Duodenal mucosa (tissue), 2 donors: ENCODE measurements around the gene CNDP2.

Experiments
- H3K27ac ChIP-seq: one replicate; pipeline ENCODE4 v1.7.0; 2013; ENCODE audit warnings: low read depth, low read length
- H3K27me3 ChIP-seq, 2 donors: one replicate each; pipeline ENCODE4 v1.7.0; 2013; ENCODE audit warnings: low read length in 2 of 2, control low read depth in 1 of 2; ENCODE audit not compliant: insufficient read depth in 2 of 2, control insufficient read depth in 1 of 2
- H3K36me3 ChIP-seq, 2 donors: one replicate each; pipeline ENCODE4 v1.7.0; 2013; ENCODE audit warnings: low read length in 2 of 2, control low read depth in 1 of 2; ENCODE audit not compliant: insufficient read depth in 2 of 2, control insufficient read depth in 1 of 2
- H3K4me1 ChIP-seq, 2 donors: one replicate each; pipeline ENCODE4 v1.7.0; 2013; ENCODE audit warnings: low read length in 2 of 2, control low read depth in 1 of 2; ENCODE audit not compliant: insufficient read depth in 2 of 2, control insufficient read depth in 1 of 2
- H3K4me3 ChIP-seq, 2 donors: one replicate each; pipeline ENCODE4 v1.7.0; 2013; ENCODE audit warnings: low read length in 2 of 2, low read depth in 1 of 2
- H3K9ac ChIP-seq, 2 donors: one replicate each; pipeline ENCODE4 v1.7.0; 2013; ENCODE audit warnings: low read length in 2 of 2, low read depth in 1 of 2
- H3K9me3 ChIP-seq, 2 donors: one replicate each; pipeline ENCODE4 v1.7.0; 2013; ENCODE audit warnings: low read length in 2 of 2, control low read depth in 1 of 2; ENCODE audit not compliant: control insufficient read depth in 1 of 2

The CNDP2 gene

DNA sequence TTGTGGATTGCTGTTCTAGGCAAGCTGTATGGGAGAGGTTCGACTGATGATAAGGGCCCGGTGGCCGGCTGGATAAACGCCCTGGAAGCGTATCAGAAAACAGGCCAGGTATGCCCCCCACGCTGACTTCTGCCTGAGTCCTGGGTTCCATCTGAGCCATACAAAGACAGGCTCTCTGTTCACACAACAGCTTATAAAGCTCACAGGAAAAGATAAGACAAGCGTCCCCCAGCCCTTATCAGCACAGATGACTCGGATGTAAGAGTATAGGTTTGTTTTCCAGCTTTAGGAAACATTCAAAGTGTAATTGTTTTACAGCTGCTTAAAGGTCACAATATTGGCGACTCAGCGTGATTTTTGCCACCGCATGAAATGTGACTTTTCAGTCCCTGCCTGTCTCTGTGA is 12.7 kb downstream of the CNDP2 start:
- H3K36me3 ChIP-seq: peaks cover 54 to 85% of the 10 kb centered on the region in 2 donors

DNA sequence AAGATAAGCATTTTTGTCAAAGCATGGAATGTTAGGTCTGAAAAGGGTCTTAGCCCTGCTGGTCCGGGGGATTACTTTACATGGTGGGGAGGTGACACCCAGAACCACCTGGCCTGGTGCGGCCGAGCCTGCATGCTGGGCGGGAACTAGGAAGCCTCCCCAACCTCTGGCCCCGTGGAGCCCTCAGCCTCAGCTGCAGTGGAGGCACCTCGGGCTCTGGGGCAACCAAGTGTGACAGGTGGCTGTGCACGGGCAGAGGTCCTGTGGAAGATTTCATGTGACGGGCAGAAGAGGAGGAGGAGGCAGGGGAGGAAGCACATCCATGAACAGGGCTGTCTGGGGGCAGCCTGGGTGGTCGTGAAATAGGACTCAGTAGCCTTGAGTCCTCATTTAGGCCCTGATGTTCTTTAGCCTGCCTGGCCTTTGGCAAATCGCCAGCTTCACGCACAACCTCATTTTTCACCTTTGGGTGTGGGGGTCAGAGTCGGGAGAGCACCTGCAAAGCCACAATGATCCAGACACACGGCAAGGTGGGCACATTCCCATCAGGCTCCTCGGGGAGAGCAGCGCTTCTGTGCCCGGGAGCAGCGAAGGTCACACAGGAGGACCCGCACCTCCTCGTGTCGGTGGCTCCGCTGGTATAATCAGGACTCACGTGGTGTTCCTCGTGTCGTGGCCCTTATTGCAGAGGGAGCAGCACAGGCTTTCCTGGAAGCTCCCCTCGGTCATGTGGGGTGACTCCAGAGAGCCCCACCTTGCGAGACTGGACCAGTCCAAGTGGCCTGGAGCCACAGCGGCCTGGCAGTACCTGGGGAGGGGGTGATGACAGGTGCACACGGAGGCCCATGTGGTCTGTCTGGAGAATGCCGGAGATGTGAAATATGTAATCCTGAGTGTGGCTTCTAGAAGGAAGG is 13.9 kb downstream of the CNDP2 start:
- H3K9me3 ChIP-seq: no peaks in the 10 kb centered on the region
- H3K4me1 ChIP-seq: peaks cover 25 to 31% of the 10 kb centered on the region in 2 donors
- H3K4me3 ChIP-seq: no peak overlapping the region
- H3K27ac ChIP-seq: no peak overlapping the region
- H3K27me3 ChIP-seq: no peaks in the 10 kb centered on the region
- H3K9ac ChIP-seq: no peak overlapping the region
- H3K36me3 ChIP-seq: peaks cover 57 to 86% of the 10 kb centered on the region in 2 donors

More for the DNA sequence above, 12.7 kb downstream of the CNDP2 start:
- H3K4me1 ChIP-seq: peaks cover 25 to 32% of the 10 kb centered on the region in 2 donors
- H3K9me3 ChIP-seq: no peaks in the 10 kb centered on the region
- no peak overlapping the region for H3K27ac ChIP-seq
- no peak overlapping the region for H3K9ac ChIP-seq
- H3K4me3 ChIP-seq: no peak overlapping the region
- H3K27me3 ChIP-seq: no peaks in the 10 kb centered on the region

DNA sequence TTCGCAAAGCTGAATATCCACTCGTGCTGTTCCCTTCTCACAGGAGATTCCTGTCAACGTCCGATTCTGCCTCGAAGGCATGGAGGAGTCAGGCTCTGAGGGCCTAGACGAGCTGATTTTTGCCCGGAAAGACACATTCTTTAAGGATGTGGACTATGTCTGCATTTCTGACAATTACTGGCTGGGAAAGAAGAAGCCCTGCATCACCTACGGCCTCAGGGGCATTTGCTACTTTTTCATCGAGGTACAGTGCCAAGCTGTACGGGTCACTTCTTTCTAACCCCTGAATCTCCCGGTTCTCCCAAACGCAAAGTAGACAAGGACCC is 14.6 kb downstream of the CNDP2 start:
- peaks cover 28 to 29% of the 10 kb centered on the region in 2 donors for H3K4me1 ChIP-seq
- H3K27ac ChIP-seq: no peak overlapping the region
- no peaks in the 10 kb centered on the region for H3K9me3 ChIP-seq
- peaks cover 60 to 90% of the 10 kb centered on the region in 2 donors for H3K36me3 ChIP-seq
- H3K9ac ChIP-seq: no peak overlapping the region
- H3K4me3 ChIP-seq: no peak overlapping the region
- no peaks in the 10 kb centered on the region for H3K27me3 ChIP-seq

DNA sequence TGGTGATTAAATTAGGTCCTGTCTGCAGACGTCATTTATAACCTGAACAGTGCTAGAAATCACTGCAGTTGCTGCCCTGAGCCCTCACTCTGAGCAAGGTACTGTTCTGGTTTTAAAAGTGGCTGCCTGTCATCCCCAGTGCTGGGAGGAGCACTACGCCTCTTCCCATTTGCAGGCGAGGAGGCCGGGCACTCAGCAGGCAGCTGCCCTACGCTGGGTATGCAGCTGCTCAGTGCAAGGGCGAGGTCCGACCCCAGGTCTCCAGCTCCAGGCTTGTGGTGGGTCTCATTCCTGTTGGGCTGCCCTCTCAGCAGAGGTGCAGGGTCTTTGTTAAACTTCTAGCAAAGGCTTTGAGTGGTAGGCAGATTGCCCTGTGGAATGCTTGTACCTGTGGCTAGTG is 15.7 kb downstream of the CNDP2 start:
- no peak overlapping the region for H3K9ac ChIP-seq

DNA sequence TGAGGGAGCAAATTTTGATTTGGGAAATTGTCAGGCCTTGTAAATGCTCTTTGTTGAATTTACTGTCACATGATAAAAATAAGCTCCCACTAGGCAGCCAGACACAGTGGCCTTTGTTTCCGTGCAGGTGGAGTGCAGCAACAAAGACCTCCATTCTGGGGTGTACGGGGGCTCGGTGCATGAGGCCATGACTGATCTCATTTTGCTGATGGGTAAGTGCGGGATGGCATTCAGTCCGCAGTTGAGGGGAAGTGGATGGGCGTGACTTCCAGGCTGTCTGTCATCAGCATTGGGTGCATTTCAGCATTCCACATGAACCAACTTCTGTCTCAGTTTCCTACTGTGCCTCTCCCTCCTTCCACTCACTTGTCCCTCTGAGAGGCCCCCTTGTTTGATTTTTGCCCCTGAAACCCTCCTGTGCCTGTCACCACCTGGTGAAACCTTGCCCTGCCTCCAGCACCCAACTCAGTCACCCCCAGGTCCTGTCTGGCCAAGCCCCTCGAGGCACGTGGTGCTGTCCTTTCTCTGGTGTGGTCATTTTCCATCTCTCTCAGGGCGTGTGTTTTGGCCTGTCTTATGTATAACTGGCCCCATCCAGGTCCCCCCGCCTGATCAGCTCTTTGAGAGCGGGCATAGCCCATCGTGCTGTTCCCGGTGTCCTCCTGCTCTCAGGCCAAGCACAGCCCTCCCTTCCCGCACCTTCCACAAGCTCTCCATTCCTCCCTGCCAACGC is 16.3 kb downstream of the CNDP2 start:
- peaks cover 62 to 91% of the 10 kb centered on the region in 2 donors for H3K36me3 ChIP-seq
- peaks cover 37 to 39% of the 10 kb centered on the region in 2 donors for H3K4me1 ChIP-seq
- H3K27me3 ChIP-seq: no peaks in the 10 kb centered on the region
- H3K9me3 ChIP-seq: no peaks in the 10 kb centered on the region
- H3K27ac ChIP-seq: no peak overlapping the region
- no peak overlapping the region for H3K4me3 ChIP-seq
- no peak overlapping the region for H3K9ac ChIP-seq

More for the DNA sequence above, 15.7 kb downstream of the CNDP2 start:
- no peaks in the 10 kb centered on the region for H3K9me3 ChIP-seq
- no peak overlapping the region for H3K27ac ChIP-seq
- H3K4me3 ChIP-seq: no peak overlapping the region
- H3K27me3 ChIP-seq: no peaks in the 10 kb centered on the region
- peaks cover 37 to 39% of the 10 kb centered on the region in 2 donors for H3K4me1 ChIP-seq
- H3K36me3 ChIP-seq: peaks cover 67 to 93% of the 10 kb centered on the region in 2 donors

DNA sequence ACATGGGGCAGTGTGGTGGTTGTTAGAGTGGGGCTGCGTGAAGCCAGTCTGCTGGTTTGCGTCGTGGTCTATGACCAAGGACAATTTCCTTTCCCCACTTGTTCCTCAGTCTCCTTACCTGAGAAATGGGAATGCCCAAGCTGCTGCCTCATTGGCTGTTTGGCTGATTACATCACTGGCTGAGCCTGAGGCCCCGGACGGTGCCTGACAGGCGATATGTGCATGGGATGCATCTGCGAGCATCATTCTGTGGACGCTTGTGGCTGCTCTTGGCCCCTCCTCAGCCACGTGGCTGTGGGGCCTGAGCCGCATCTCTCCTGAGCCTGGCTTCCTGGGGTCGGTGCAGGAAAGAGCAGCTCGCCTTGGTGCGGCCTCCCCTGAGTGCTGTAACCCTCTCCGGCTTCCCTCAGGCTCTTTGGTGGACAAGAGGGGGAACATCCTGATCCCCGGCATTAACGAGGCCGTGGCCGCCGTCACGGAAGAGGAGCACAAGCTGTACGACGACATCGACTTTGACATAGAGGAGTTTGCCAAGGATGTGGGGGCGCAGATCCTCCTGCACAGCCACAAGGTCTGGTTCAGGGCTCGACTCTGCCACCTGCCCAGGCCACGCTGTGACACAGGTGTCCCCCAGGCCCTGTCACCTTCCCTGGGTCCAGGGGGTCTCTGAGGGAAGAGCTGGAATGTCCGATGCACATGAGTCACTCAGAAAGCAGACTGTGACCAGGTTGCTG is 17.2 kb downstream of the CNDP2 start:
- Histone ChIP-seq H3K36me3 (peaks cover 58 to 87% of the 10 kb centered on the region in 2 donors), H3K4me3 (no peak overlapping the region), H3K27ac (no peak overlapping the region), H3K4me1 (peaks cover 32 to 33% of the 10 kb centered on the region in 2 donors), H3K9ac (no peak overlapping the region), H3K9me3 (no peaks in the 10 kb centered on the region), H3K27me3 (no peaks in the 10 kb centered on the region)

DNA sequence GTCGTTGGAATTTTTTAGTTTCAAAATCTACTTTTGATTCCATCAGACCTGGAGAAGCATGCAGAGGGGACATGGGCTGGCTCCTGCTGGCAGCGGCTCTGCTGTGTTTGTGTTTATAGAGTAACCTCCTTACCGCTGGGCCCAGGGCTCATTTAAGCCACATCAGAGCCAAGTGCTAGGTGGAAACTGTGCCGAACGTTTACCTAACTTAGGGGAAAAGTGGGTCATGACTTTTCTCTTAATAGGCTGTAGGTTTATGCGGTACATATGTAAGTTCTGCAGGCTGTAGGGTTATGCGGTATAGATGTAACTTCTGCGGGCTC is 17.7 kb downstream of the CNDP2 start:
- peaks cover 26 to 28% of the 10 kb centered on the region in 2 donors for H3K4me1 ChIP-seq
- H3K27me3 ChIP-seq: no peaks in the 10 kb centered on the region
- H3K36me3 ChIP-seq: peaks cover 61 to 90% of the 10 kb centered on the region in 2 donors
- no peak overlapping the region for H3K4me3 ChIP-seq
- H3K9ac ChIP-seq: no peak overlapping the region
- no peak overlapping the region for H3K27ac ChIP-seq
- no peaks in the 10 kb centered on the region for H3K9me3 ChIP-seq

DNA sequence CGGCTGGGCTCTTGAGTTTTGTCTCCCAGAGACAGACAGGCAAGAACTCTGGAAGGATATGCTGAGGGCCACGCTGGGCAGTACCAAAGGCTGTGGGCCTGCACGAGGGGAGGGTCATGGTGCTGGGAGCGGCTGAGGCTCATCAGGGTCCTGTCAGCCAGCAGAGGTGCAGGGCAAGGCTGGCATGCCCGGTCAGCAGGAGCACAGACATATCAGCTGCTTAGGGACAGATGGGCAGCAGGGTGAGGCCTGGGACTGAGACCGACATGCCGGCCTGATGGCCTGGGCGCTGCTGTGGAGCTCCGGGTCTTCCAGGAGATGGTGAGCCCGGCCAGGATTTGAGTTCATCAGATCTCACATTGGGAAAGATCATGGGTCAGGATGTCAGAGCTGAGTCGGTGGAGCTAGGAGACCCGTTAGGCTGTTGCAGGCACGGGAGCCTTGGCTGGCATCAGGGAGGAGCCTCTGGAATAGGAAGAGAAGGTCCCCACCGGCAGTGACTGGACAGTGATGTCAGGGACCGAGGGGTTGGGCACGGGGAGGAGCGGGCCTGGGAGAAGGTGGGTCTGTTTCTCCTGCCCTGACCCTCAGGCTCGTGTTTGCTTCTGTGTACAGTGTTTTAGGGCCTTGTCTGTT is 18.8 kb downstream of the CNDP2 start:
- Histone ChIP-seq H3K27me3 (no peaks in the 10 kb centered on the region), H3K9ac (no peak overlapping the region), H3K27ac (no peak overlapping the region), H3K36me3 (peaks cover 64 to 90% of the 10 kb centered on the region in 2 donors), H3K4me1 (peaks cover 21 to 23% of the 10 kb centered on the region in 2 donors), H3K4me3 (no peak overlapping the region), H3K9me3 (no peaks in the 10 kb centered on the region)

DNA sequence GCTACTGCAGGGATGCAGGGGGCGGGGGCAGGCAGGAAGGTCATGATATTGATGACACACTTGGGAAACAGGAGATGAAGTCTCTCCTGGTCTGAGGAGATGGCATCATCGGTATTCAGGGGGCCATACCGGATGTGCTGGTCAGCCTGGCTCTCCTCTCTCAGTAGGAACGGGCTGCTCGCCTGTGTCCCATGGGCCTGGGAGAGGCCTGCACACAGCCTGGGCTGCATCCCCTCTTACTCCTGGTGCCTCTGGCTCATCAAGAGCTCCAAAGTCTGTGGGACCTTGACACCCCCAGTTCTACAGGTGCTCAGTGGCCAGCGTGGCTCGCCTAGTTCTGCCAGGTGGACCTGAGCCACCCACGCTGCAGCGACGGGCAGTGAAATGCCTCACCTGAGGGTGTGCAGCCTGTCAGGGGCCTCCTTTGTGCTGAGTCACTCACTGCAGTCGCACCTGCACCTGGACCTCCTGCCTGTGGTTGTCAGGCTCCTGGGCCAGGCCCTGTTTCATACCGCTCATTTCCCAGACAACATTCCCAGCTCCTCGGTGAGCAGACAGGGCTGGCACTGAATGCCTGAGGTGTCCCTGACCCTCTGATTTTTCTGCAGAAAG is 19.6 kb downstream of the CNDP2 start:
- H3K36me3 ChIP-seq: peaks cover 63 to 90% of the 10 kb centered on the region in 2 donors
- H3K9ac ChIP-seq: no peak overlapping the region
- H3K4me3 ChIP-seq: no peak overlapping the region
- H3K4me1 ChIP-seq: peaks cover 21 to 23% of the 10 kb centered on the region in 2 donors
- no peak overlapping the region for H3K27ac ChIP-seq
- no peaks in the 10 kb centered on the region for H3K9me3 ChIP-seq
- no peaks in the 10 kb centered on the region for H3K27me3 ChIP-seq
